ENCODE data around the gene CD68.

Gene CD68

DNA sequence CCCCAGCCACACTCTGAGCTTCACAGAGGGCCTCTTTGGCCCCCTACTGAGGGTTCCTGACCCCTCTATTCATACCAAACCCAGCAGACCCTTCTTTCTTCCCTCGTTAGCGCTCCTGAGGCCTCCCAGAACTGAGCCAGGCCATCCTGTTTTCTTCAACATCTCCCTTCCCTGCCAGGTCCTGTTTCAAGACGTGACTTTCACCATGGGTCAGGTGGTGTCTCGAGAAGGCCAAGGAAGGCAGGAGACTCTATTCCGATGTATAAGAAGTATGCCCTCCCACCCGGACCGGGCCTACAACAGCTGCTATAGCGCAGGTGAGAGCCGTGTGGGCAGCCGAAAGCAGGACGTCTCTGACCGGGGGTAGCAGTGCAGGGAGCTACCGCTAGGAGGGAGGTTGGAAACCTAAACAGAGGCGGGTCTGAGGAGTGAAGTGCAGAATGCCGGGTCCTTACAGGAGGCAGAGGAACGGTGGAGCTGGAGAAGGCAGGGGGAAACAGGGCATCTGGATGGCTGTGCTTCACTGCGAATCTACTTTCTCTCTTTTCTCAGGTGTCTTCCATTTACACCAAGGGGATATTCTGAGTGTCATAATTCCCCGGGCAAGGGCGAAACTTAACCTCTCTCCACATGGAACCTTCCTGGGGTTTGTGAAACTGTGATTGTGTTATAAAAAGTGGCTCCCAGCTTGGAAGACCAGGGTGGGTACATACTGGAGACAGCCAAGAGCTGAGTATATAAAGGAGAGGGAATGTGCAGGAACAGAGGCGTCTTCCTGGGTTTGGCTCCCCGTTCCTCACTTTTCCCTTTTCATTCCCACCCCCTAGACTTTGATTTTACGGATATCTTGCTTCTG lies 19.0 kb upstream of the CD68 start:
- no peak for DNase-seq

- DNase-seq = peak; percentile 79
Observed at GRCh38 chr17:7561028-7561575, 18.3 kb upstream of the CD68 start.

DNA sequence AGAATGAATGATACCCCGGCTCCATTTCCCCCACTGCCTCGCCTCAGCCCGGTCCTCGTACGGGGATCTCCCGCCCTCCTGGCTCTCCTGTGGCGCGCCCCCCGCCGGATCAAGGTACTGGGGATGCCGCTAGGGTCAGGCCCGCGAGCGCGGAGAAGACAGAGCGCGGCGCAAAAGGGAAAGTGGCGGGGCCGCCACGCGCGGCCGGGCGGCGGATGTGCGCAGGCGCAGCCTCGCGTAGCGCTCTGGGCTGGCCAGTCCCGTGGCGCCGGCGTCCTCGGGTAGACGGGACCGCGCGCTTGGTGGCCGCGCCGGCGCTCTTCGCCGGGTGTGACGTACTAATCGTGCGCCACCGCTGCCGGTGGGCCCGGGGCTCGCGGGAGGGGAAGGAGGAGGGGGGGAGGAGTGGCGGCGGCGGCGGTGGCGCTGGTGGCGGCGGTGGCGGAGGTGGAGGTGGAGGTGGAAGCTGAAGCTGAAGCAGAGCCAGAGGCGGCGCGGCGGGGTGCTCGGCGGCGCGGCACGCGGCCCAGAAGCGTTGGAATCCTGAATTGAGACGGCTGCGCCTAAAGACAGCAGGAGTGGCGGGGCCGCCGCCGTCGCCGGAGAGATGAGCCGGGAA lies 17.7 kb upstream of the CD68 start, which contains the start of gene SENP3:
TSS of gene SENP3 (plus strand) at position 331 of the 619 bp plus-strand sequence. CDS start 1,158 bp downstream, outside the sequence.
- DNase-seq = peak; percentile 79

GRCh38 chr17:7562208-7562605 lies 17.2 kb upstream of the CD68 start:
- DNase-seq = no peak

- DNase-seq = no peak
Observed at GRCh38 chr17:7563115-7563869, 16.1 kb upstream of the CD68 start.

GRCh38 chr17:7569571-7569970 lies 9.9 kb upstream of the CD68 start:
- DNase-seq = no peak

DNA sequence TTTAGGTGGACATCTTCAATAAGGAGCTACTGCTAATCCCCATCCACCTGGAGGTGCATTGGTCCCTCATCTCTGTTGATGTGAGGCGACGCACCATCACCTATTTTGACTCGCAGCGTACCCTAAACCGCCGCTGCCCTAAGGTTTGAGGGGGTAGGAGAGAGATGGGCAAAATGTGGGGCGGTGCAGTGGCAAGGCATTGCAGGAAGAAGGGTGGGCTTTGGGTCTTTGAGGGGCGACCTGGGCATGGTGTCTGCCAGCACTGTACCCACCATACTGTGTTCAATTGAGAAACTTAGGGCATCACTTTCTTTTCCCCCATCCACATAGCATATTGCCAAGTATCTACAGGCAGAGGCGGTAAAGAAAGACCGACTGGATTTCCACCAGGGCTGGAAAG lies 9.1 kb upstream of the CD68 start:
- DNase-seq = no peak

GRCh38 chr17:7572338-7572587 lies 7.2 kb upstream of the CD68 start:
- no peak for DNase-seq

- DNase-seq = peak; percentile 96
Observed at GRCh38 chr17:7572588-7573323, 6.7 kb upstream of the CD68 start.

- DNase-seq = peak; percentile 80
Observed at GRCh38 chr17:7573324-7574080, 5.9 kb upstream of the CD68 start.

DNA sequence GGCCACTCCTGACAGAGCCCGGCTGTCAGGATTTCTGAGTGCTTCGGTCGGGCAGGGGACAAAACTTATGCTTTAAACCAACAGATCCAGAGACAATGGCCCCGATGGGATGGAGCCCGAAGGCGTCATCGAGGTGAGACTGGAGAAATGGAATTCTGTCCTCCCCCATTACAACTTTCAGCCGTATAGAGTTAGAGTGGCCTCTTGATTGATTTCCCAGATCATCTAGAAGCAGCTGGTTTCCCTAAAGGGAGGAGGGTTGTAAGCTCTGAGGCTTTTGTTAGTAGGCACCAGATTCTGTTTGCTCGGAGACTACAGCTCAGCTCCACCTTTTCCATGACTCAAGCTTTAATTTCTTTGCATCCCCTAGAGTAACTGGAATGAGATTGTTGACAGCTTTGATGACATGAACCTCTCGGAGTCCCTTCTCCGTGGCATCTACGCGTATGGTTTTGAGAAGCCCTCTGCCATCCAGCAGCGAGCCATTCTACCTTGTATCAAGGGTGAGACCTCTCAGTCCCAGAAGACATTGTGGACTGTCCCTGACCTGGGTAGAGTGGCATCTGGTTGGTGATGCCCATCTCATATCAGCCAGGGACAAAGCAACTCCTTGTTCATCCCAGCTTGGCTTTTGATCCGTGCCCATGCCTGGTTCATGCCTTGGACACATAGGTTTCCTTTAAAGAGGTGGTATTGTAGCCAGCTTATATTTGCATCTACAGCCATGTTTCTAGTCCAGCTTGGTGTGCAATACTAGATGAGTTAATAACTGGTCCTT lies 5.1 kb upstream of the CD68 start:
- DNase-seq = no peak

GRCh38 chr17:7575481-7575883 lies 4.0 kb upstream of the CD68 start:
- no peak for DNase-seq

- DNase-seq = no peak
Observed at GRCh38 chr17:7575959-7576358, 3.5 kb upstream of the CD68 start.

- DNase-seq = no peak
Observed at GRCh38 chr17:7576432-7576937, 3.0 kb upstream of the CD68 start.

DNA sequence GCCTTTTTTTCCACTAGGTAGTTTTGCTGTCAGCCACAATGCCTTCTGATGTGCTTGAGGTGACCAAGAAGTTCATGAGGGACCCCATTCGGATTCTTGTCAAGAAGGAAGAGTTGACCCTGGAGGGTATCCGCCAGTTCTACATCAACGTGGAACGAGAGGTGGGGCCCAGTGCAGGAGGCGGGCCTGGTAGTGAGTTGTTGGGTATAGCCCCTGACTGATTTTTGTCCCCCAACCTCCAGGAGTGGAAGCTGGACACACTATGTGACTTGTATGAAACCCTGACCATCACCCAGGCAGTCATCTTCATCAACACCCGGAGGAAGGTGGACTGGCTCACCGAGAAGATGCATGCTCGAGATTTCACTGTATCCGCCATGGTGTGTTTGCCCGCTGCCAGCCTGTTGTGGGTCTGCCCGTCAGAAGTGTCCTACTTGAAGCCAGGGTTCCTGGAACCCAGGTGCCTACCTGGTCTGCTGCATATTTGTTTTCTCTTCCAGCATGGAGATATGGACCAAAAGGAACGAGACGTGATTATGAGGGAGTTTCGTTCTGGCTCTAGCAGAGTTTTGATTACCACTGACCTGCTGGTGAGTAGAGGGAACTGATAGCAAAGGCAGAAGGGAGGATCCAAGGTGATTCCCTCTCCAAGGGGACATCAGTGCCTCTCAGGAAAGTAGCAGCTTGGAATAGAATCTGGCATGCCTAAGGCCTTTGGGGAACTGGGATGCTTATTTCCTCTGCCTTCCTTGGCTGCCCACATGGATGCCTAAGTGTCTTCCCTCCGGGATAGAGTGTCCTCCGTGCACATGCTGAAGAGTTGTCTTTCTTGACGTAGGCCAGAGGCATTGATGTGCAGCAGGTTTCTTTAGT lies 1.9 kb upstream of the CD68 start:
- DNase-seq = no peak

DNA sequence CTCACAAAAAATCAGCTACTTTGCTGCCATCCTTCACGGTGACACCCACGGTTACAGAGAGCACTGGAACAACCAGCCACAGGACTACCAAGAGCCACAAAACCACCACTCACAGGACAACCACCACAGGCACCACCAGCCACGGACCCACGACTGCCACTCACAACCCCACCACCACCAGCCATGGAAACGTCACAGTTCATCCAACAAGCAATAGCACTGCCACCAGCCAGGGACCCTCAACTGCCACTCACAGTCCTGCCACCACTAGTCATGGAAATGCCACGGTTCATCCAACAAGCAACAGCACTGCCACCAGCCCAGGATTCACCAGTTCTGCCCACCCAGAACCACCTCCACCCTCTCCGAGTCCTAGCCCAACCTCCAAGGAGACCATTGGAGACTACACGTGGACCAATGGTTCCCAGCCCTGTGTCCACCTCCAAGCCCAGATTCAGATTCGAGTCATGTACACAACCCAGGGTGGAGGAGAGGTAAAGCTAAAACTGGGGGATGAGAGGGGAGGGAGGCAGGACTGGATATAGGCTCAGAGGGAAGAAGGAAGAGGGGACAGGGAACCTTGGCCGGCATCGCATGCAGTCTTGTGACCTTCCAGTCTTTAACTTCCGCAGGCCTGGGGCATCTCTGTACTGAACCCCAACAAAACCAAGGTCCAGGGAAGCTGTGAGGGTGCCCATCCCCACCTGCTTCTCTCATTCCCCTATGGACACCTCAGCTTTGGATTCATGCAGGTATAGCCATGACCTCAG lies 581 bp downstream of the CD68 start:
- DNase-seq = no peak

DNA sequence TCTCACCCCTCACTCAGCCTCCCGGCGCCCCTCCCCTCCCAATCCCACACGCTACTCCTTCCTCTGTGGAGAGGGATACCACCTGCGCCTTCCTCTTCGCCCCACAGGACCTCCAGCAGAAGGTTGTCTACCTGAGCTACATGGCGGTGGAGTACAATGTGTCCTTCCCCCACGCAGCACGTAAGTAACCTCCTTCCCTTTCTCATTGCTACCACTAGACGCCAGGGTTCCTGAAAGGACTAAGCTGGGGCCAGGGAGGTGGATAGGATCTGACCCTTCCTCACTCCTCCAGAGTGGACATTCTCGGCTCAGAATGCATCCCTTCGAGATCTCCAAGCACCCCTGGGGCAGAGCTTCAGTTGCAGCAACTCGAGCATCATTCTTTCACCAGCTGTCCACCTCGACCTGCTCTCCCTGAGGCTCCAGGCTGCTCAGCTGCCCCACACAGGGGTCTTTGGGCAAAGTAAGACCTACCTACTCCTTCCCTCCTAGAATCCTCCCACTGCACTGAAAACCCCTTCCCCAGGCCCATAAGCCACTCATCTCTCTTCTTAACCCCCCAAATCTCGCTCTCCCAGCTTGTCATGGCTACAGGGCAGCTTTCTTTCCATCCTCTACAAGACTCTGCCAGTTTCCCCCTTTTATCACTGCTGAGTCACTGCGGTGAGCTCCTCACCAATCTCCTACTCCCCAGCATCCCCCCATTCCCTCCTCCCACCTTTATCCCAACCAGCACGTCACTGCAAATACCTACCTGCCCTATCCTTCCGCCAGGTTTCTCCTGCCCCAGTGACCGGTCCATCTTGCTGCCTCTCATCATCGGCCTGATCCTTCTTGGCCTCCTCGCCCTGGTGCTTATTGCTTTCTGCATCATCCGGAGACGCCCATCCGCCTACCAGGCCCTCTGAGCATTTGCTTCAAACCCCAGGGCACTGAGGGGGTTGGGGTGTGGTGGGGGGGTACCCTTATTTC lies 1.5 kb downstream of the CD68 start:
- no peak for DNase-seq
